Naive thymus-derived CD4-positive, alpha-beta T cell (primary cell): ENCODE data around the gene SFMBT2. TPM values are rescaled to one million over a fixed set of nuclear protein-coding genes. Genes with fewer than 3 reads are reported as not detected.

Experiments
- ATAC-seq: fragments of 150-1000 bp; cut with Tn5 transposase; 2 replicates; pipeline ENCODE4 v1.10.0; 2021; ENCODE audit warnings: mild to moderate bottlenecking, moderate library complexity
- CTCF ChIA-PET: fragments of 350-600 bp; sonication (Branson Sonifier 250); formaldehyde crosslinking; loops from one replicate; lab custom pipeline; 2021; ENCODE audit warnings: antibody characterized with exemption; lab: Charles Lee
- POLR2A ChIA-PET: fragments of 350-600 bp; sonication (Branson Sonifier 250); formaldehyde crosslinking; loops from one replicate; lab custom pipeline; 2021; ENCODE audit warnings: antibody characterized with exemption, inconsistent platforms; lab: Charles Lee
- DNase-seq, 9 donors: peaks; one replicate each; pipeline versions ENCODE4 v3.0.0 to v3.0.0-alpha.2; 2020 to 2022; ENCODE audit warnings: mixed read lengths in 1 of 9
- H3K27ac ChIP-seq: one replicate; pipeline ENCODE4 v1.7.0; 2013; ENCODE audit warnings: mild to moderate bottlenecking, low read depth, low read length, moderate library complexity
- H3K27me3 ChIP-seq, 2 donors: one replicate each; pipeline ENCODE4 v1.7.0; 2013; ENCODE audit warnings: low read length in 2 of 2, mild to moderate bottlenecking in 2 of 2, moderate library complexity in 2 of 2; ENCODE audit not compliant: control insufficient read depth in 2 of 2, insufficient read depth in 2 of 2
- H3K36me3 ChIP-seq, 3 experiments: 1 replicate in 2 of 3; 2 replicates in 1 of 3; pipeline ENCODE4 v1.7.0; 2013; ENCODE audit warnings: low read length in 3 of 3, mild to moderate bottlenecking in 3 of 3, moderate library complexity in 1 of 3; ENCODE audit not compliant: insufficient read depth in 3 of 3, control insufficient read depth in 2 of 3
- H3K4me1 ChIP-seq, 2 donors: one replicate each; pipeline ENCODE4 v1.7.0; 2013; ENCODE audit warnings: low read length in 2 of 2, mild to moderate bottlenecking in 2 of 2, moderate library complexity in 1 of 2; ENCODE audit not compliant: control insufficient read depth in 2 of 2, insufficient read depth in 2 of 2
- H3K4me3 ChIP-seq: 2 replicates; pipeline ENCODE4 v1.7.0; 2013; ENCODE audit warnings: mild to moderate bottlenecking, low read length
- H3K9me3 ChIP-seq, 3 experiments: 1 replicate in 2 of 3; 2 replicates in 1 of 3; pipeline ENCODE4 v1.7.0; 2013; ENCODE audit warnings: low read length in 3 of 3; ENCODE audit not compliant: control insufficient read depth in 2 of 3
- H3K27ac Mint-ChIP-seq, 9 donors: one replicate each; pipeline ENCODE4 v1.8.0; 2020 to 2022; ENCODE audit warnings: mixed read lengths in 9 of 9, mild to moderate bottlenecking in 8 of 9, moderate library complexity in 5 of 9, inconsistent platforms in 2 of 9
- H3K27me3 Mint-ChIP-seq, 5 donors: one replicate each; pipeline ENCODE4 v1.8.0; 2021 to 2022; ENCODE audit warnings: mixed read lengths in 5 of 5, mild to moderate bottlenecking in 1 of 5
- H3K36me3 Mint-ChIP-seq, 5 donors: one replicate each; pipeline ENCODE4 v1.8.0; 2020 to 2022; ENCODE audit warnings: mixed read lengths in 5 of 5, mild to moderate bottlenecking in 3 of 5, inconsistent platforms in 1 of 5
- H3K4me1 Mint-ChIP-seq, 7 donors: one replicate each; pipeline ENCODE4 v1.8.0; 2020 to 2022; ENCODE audit warnings: mixed read lengths in 7 of 7, mild to moderate bottlenecking in 3 of 7, inconsistent platforms in 1 of 7
- H3K4me3 Mint-ChIP-seq, 10 donors: one replicate each; pipeline ENCODE4 v1.8.0; 2020 to 2022; ENCODE audit warnings: mild to moderate bottlenecking in 10 of 10, mixed read lengths in 10 of 10, moderate library complexity in 6 of 10, inconsistent platforms in 2 of 10
- H3K9me3 Mint-ChIP-seq, 11 donors: one replicate each; pipeline ENCODE4 v1.8.0; 2020 to 2022; ENCODE audit warnings: mixed read lengths in 11 of 11, mild to moderate bottlenecking in 4 of 11, inconsistent platforms in 1 of 11, moderate library complexity in 1 of 11
- intact Hi-C, 2 donors: fragments of 100-400 bp; cut with micrococcal nuclease; formaldehyde crosslinking; loops; one replicate each; pipeline ENCODE4 v1.15.1; 2023
- polyA plus RNA-seq, 2 donors: library from polyadenylated mRNA; unstranded; fragments of 300-500 nt; fragmentation: Illumina TruSeq; gene quantifications; one replicate each; pipeline ENCODE4 v1.2.3, GENCODE V29; 2021
- total RNA-seq, 6 experiments: library from RNA in 5 of 6; stranded (reverse) in 5 of 6; gene quantifications; 1 replicate in 5 of 6; 2 replicates in 1 of 6; pipeline ENCODE4 v1.2.3 and lab custom pipeline; 2021 to 2026

SFMBT2 gene
- total and polyA plus RNA-seq, 7 experiments from 2014 or later: 7.4 to 50.9 (median 39.2) TPM

- H3K27me3 ChIP-seq: no peaks in the 10 kb centered on the region
- H3K9me3 ChIP-seq: no peaks in the 10 kb centered on the region
- Mint-ChIP-seq H3K4me3 (no peak overlapping the region), H3K27ac (peak overlapping the region in 1 of 9 donors; percentile 68), H3K9me3 (peaks cover 0 to 19% (median 6%) of the 10 kb centered on the region in 11 donors), H3K36me3 (peaks cover 46 to 99% (median 84%) of the 10 kb centered on the region in 5 donors), H3K27me3 (no peaks in the 10 kb centered on the region), H3K4me1 (peaks cover 15 to 56% (median 51%) of the 10 kb centered on the region in 7 donors)
- intact Hi-C loops: no loop called here
- H3K36me3 ChIP-seq: peaks cover 4 to 83% (median 17%) of the 10 kb centered on the region in 3 experiments
- H3K4me1 ChIP-seq: no peaks in the 10 kb centered on the region
- no peak overlapping the region for H3K27ac ChIP-seq
- no peak overlapping the region for H3K4me3 ChIP-seq
- ChIA-PET POLR2A (interaction anchor here (0.8 to 1.2 kb wide), 2 partner anchors 20 to 22 kb away, joined by 3 to 4 read pairs; no protein-coding TSS in a partner anchor), CTCF (interaction anchor here (0.6 kb wide), 1 partner anchor 46 kb away, joined by 3 read pairs; no protein-coding TSS in a partner anchor)
- ATAC-seq: no peak
- DNase-seq: no peak
These were observed 48.4 kb downstream of the SFMBT2 start for GRCh38 chr10:7362471-7362870.

DNA sequence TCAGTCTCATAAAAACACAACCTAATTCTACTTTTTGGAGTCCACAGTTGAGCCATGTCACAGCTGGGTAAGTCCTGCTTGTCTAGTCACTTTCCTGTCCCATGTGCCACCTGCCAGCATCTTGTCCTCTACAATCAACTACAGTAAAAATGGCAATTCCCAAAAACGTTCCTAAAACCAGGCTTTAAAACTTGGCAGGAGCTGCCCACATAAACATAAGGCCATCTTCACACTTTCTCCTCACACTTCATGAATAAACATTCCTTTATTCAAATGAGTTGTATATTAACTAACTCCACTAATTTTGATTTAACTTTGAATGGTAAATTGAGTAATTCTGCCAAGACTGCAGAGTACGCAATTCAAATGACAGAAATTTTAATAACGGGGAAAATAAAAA lies 49.5 kb downstream of the SFMBT2 start:
- peaks cover 0 to 82% (median 7%) of the 10 kb centered on the region in 3 experiments for H3K36me3 ChIP-seq
- Mint-ChIP-seq H3K27ac (no peak overlapping the region), H3K9me3 (peaks cover 0 to 19% (median 6%) of the 10 kb centered on the region in 11 donors), H3K27me3 (no peaks in the 10 kb centered on the region), H3K4me1 (peaks cover 18 to 65% (median 60%) of the 10 kb centered on the region in 7 donors), H3K36me3 (peaks cover 49 to 97% (median 85%) of the 10 kb centered on the region in 5 donors), H3K4me3 (no peak overlapping the region)
- intact Hi-C loops: no loop called here
- H3K4me3 ChIP-seq: no peak overlapping the region
- no peak for ATAC-seq
- ChIA-PET POLR2A (no interaction called here), CTCF (no interaction called here)
- no peak for DNase-seq
- no peaks in the 10 kb centered on the region for H3K9me3 ChIP-seq
- H3K27me3 ChIP-seq: no peaks in the 10 kb centered on the region
- no peak overlapping the region for H3K27ac ChIP-seq
- no peaks in the 10 kb centered on the region for H3K4me1 ChIP-seq

- Histone ChIP-seq H3K27me3 (no peaks in the 10 kb centered on the region), H3K4me1 (no peaks in the 10 kb centered on the region), H3K36me3 (peaks cover 0 to 68% (median 0%) of the 10 kb centered on the region in 3 experiments), H3K4me3 (no peak overlapping the region), H3K27ac (no peak overlapping the region), H3K9me3 (no peaks in the 10 kb centered on the region)
- POLR2A ChIA-PET: no interaction called here
- peak overlapping the region in 2 of 9 donors; percentile 36 to 75 for H3K27ac Mint-ChIP-seq
- intact Hi-C loops: no loop called here
- CTCF ChIA-PET: no interaction called here
- H3K36me3 Mint-ChIP-seq: peaks cover 40 to 87% (median 79%) of the 10 kb centered on the region in 5 donors
- H3K4me3 Mint-ChIP-seq: no peak overlapping the region
- ATAC-seq: no peak
- DNase-seq: no peak
- H3K9me3 Mint-ChIP-seq: peaks cover 0 to 19% (median 6%) of the 10 kb centered on the region in 11 donors
- H3K27me3 Mint-ChIP-seq: no peaks in the 10 kb centered on the region
- H3K4me1 Mint-ChIP-seq: peaks cover 18 to 61% (median 55%) of the 10 kb centered on the region in 7 donors
These were observed 50.9 kb downstream of the SFMBT2 start for GRCh38 chr10:7359954-7360353.

- Mint-ChIP-seq H3K27ac (no peak overlapping the region), H3K27me3 (no peaks in the 10 kb centered on the region), H3K4me3 (no peak overlapping the region), H3K4me1 (peaks cover 16 to 59% (median 53%) of the 10 kb centered on the region in 7 donors), H3K9me3 (peaks cover 0 to 19% (median 6%) of the 10 kb centered on the region in 11 donors), H3K36me3 (peaks cover 36 to 83% (median 73%) of the 10 kb centered on the region in 5 donors)
- intact Hi-C loops: no loop called here
- H3K27ac ChIP-seq: no peak overlapping the region
- H3K36me3 ChIP-seq: peaks cover 0 to 65% (median 0%) of the 10 kb centered on the region in 3 experiments
- H3K4me1 ChIP-seq: no peaks in the 10 kb centered on the region
- H3K9me3 ChIP-seq: no peaks in the 10 kb centered on the region
- H3K27me3 ChIP-seq: no peaks in the 10 kb centered on the region
- ATAC-seq (no peak), DNase-seq (no peak)
- H3K4me3 ChIP-seq: no peak overlapping the region
- POLR2A ChIA-PET: no interaction called here
- CTCF ChIA-PET: no interaction called here
These were observed 51.5 kb downstream of the SFMBT2 start for GRCh38 chr10:7359356-7359755.

- DNase-seq (no peak), ATAC-seq (no peak)
- peak overlapping the region in 1 of 9 donors; percentile 11 for H3K27ac Mint-ChIP-seq
- Histone ChIP-seq H3K36me3 (peaks cover 0 to 44% (median 0%) of the 10 kb centered on the region in 3 experiments), H3K9me3 (no peaks in the 10 kb centered on the region), H3K4me1 (no peaks in the 10 kb centered on the region), H3K27me3 (no peaks in the 10 kb centered on the region), H3K27ac (no peak overlapping the region), H3K4me3 (no peak overlapping the region)
- ChIA-PET POLR2A (interaction anchor here (1.3 kb wide), 1 partner anchor 16 kb away, joined by 3 read pairs; no protein-coding TSS in a partner anchor), CTCF (no interaction called here)
- peaks cover 19 to 69% (median 57%) of the 10 kb centered on the region in 5 donors for H3K36me3 Mint-ChIP-seq
- peaks cover 0 to 13% (median 4%) of the 10 kb centered on the region in 11 donors for H3K9me3 Mint-ChIP-seq
- peak overlapping the region in 1 of 10 donors; percentile 6 for H3K4me3 Mint-ChIP-seq
- intact Hi-C loops: no loop called here
- no peaks in the 10 kb centered on the region for H3K27me3 Mint-ChIP-seq
- peaks cover 16 to 59% (median 46%) of the 10 kb centered on the region in 7 donors for H3K4me1 Mint-ChIP-seq
These were observed 53.6 kb downstream of the SFMBT2 start for GRCh38 chr10:7357193-7357592.

DNA sequence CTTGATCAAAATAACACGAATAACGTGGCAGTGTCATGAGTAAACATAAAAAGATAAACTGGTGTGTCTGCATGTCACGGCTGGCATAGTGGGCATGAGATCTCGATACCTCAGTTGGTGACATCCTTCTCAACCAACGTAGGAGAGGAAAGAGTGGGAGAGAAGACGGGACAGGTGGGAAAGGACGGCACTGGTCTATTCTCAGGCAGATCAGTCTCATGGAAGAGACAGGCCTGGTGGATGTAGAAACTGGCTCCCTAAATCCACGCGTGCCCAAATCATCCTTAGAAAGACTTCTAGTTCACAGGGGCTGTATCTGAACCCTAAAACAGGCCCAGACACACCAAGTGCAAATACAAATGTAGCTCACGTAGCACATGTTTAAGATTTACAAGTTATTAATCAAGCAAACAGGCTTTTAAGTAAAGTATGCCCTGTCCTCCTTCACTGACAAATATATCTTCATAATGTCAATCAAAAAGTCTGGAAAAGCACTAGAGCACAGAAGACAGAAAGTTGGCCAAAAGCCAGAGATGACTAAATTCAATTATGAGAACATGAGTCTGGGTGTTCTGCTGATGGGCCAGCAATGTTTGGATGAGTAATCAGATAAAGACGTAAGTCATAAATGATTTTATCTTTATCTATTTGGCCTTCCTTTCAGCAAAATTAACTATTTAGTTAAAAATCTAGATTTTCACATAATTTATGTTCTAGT lies 56.3 kb downstream of the SFMBT2 start:
- peaks cover 19 to 61% (median 50%) of the 10 kb centered on the region in 7 donors for H3K4me1 Mint-ChIP-seq
- Histone ChIP-seq H3K9me3 (no peaks in the 10 kb centered on the region), H3K4me1 (no peaks in the 10 kb centered on the region), H3K4me3 (no peak overlapping the region), H3K36me3 (peaks cover 0 to 47% (median 0%) of the 10 kb centered on the region in 3 experiments), H3K27me3 (no peaks in the 10 kb centered on the region), H3K27ac (no peak overlapping the region)
- ATAC-seq (no peak), DNase-seq (no peak)
- H3K27ac Mint-ChIP-seq: no peak overlapping the region
- H3K9me3 Mint-ChIP-seq: peaks cover 0 to 9% (median 0%) of the 10 kb centered on the region in 11 donors
- intact Hi-C loops: no loop called here
- peaks cover 28 to 69% (median 55%) of the 10 kb centered on the region in 5 donors for H3K36me3 Mint-ChIP-seq
- H3K27me3 Mint-ChIP-seq: no peaks in the 10 kb centered on the region
- no peak overlapping the region for H3K4me3 Mint-ChIP-seq
- ChIA-PET POLR2A (no interaction called here), CTCF (interaction anchor here (0.6 kb wide), 1 partner anchor 416 kb away, joined by 3 read pairs; no protein-coding TSS in a partner anchor)
